ENCODE data around the gene FOXR1.

DNA sequence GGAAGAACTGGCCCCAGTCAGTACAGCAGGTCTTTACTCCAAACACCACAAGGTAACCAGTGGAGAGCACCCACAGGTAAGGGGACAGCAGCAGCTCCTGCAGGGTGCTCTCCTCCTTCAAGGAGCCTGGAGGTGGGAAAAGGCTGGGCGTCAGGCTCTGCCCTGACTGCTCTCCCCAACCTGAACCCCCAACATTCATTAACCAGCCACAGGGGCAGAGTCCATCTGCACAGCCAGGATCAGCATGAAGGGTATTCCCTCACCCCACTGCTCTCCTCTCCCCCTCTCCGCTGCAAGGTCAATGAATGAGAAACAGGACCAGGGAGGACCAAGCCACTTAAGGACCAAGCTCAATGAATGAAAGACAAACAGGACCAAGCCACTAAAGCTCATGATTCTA, 55.4 kb downstream of the FOXR1 start:
- TF ChIP-seq, protein P1, sequence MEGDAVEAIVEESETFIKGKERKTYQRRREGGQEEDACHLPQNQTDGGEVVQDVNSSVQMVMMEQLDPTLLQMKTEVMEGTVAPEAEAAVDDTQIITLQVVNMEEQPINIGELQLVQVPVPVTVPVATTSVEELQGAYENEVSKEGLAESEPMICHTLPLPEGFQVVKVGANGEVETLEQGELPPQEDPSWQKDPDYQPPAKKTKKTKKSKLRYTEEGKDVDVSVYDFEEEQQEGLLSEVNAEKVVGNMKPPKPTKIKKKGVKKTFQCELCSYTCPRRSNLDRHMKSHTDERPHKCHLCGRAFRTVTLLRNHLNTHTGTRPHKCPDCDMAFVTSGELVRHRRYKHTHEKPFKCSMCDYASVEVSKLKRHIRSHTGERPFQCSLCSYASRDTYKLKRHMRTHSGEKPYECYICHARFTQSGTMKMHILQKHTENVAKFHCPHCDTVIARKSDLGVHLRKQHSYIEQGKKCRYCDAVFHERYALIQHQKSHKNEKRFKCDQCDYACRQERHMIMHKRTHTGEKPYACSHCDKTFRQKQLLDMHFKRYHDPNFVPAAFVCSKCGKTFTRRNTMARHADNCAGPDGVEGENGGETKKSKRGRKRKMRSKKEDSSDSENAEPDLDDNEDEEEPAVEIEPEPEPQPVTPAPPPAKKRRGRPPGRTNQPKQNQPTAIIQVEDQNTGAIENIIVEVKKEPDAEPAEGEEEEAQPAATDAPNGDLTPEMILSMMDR (IDR thresholded peaks at IDR 0.05): no peak
- TF ChIP-seq POLR2A (IDR thresholded peaks at IDR 0.05): no peak

Measured in uterus (tissue), 2 donors.